Transverse colon (tissue), 4 donors: ENCODE data around the gene NBEAL2.

Experiments used
- CTCF ChIP-seq, 5 experiments: fragments of 200-600 bp in 3 of 5; fragments of 450-650 bp in 2 of 5; sonication (generic) in 3 of 5; IDR thresholded peaks; 1 replicate in 2 of 5; 2 replicates in 3 of 5; pipeline ENCODE4 v1.5.1; 2016 to 2017; ENCODE audit warnings: antibody characterized with exemption in 5 of 5, inconsistent platforms in 3 of 5, mild to moderate bottlenecking in 2 of 5, moderate library complexity in 1 of 5
- EP300 ChIP-seq: sonication (generic); formaldehyde crosslinking; IDR thresholded peaks from one replicate; pipeline ENCODE4 v1.6.1; 2017; ENCODE audit warnings: antibody characterized with exemption, low read depth
- POLR2A ChIP-seq: fragments of 450-650 bp; IDR thresholded peaks from one replicate; pipeline ENCODE4 v1.6.1; 2016; ENCODE audit warnings: antibody characterized with exemption, mild to moderate bottlenecking, moderate library complexity
- POLR2AphosphoS5 ChIP-seq, 3 donors: sonication (generic); formaldehyde crosslinking; IDR thresholded peaks; one replicate each; pipeline ENCODE4 v1.6.1; 2016; ENCODE audit warnings: antibody characterized with exemption in 3 of 3

DNA sequence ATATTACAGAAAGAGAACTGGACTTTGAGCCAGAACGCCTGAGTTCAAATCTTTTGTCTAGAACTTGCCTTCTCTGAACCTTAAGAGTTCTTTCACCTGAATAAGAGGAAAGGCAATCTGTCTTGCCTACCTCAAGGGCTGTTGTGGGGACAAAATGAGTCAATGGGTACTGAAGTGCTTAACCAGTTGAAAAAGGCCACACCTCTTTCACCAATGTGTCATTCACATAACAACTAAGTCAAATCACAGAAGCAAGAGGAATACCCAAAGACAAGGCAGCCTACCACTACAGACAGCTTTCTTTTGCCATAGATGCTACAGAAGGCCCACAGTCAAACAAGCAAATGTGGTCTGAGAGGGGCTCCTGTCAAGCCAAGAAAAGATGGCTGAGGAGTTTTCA, 39.7 kb downstream of the NBEAL2 start:
- TF ChIP-seq CTCF (IDR thresholded peaks at IDR 0.05) (no peak), POLR2AphosphoS5 (IDR thresholded peaks at IDR 0.05) (no peak), POLR2A (no peak), EP300 (no peak)
